GM18951 (cell line): ENCODE data around the gene COLEC11.

Experiments
- POLR2A ChIP-seq: IDR thresholded peaks from 4 replicates; pipeline ENCODE4 v1.6.1; 2011; ENCODE audit warnings: mild to moderate bottlenecking; ENCODE audit not compliant: insufficient read length, insufficient read depth; ENCODE audit errors: extremely low read depth
- in situ Hi-C: fragments of 300-500 bp; cut with MboI; formaldehyde crosslinking; loops from one replicate; pipeline ENCODE4 v1.12.0; 2022; ENCODE audit warnings: low sequenced_read_pairs, mixed read lengths, inconsistent platforms; ENCODE audit not compliant: unreplicated experiment

The COLEC11 gene

GRCh38 chr2:3647831-3648651, 53.1 kb downstream of the COLEC11 start:
- no peak for TF ChIP-seq POLR2A
- in situ Hi-C loops = no loop called here

DNA sequence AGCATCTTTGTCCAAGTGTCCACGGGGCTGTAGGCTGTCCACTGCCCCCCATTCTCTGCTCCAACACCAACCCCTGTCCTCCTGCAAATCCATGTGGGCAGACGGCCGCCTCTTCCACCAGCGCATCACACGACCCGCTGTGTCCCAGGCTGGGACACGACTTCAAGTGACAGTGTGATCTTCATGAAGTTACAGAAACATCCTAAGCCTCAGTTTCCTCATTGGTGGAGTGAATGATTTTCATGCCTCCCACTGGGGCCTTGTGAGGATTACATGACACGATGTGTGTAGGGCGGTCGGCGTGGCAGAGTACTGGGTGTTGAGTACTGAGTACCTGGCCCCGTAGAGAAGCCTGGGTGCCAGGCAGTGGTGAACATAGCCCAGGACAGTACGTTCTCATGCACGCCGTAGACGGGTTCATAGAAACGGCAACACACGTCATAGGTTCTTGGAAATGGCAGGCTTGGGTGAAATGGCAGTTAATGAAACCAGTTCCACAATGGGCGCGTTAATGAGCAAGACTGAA, 53.8 kb downstream of the COLEC11 start:
- TF ChIP-seq POLR2A = no peak
- in situ Hi-C loops = no loop called here

- no peak for TF ChIP-seq POLR2A
- in situ Hi-C loops = no loop called here
Measured at GRCh38 chr2:3649581-3649980, 54.7 kb downstream of the COLEC11 start.

DNA sequence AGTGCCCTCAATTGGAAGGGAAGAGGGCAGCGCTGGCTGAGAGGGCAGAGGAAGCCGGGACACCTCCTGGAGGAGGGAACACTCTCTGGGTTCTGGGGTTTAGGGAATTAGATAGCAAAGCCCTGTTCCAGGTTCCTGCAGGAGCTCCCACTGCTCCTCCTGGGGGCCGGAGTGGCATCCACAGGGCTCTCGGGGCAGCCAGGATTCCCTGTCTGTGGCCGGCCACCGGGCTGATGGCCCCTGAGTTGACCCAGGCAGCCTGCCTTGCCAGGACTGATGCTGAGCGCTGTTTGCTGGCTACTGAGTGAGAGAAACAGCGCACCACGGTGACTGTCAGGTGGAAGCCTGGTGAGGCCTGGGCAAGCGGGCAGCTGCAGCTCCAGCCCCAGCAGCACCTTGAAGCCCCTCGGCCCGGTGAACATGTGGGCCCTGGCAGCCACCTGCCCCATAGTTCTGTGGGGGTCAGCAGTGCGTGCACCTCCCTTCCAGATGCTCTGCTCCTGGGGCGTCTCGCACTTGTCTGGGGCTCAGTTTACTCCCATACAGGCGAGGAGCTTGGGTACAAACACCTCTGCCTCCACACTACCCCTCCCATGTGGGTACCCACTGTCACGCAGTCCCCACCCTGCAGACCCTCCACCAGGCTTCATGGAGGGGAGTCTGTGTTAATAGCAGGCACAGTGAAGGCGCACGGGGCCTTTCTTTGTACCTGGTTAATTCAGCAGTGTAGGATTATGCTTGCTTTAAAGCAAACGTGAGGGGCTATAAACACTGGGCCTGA, 55.4 kb downstream of the COLEC11 start:
- no peak for TF ChIP-seq POLR2A
- in situ Hi-C loops = no loop called here

- peak; percentile 17 for TF ChIP-seq POLR2A
- in situ Hi-C loops = no loop called here
Measured at GRCh38 chr2:3651691-3652648, 57.1 kb downstream of the COLEC11 start.

DNA sequence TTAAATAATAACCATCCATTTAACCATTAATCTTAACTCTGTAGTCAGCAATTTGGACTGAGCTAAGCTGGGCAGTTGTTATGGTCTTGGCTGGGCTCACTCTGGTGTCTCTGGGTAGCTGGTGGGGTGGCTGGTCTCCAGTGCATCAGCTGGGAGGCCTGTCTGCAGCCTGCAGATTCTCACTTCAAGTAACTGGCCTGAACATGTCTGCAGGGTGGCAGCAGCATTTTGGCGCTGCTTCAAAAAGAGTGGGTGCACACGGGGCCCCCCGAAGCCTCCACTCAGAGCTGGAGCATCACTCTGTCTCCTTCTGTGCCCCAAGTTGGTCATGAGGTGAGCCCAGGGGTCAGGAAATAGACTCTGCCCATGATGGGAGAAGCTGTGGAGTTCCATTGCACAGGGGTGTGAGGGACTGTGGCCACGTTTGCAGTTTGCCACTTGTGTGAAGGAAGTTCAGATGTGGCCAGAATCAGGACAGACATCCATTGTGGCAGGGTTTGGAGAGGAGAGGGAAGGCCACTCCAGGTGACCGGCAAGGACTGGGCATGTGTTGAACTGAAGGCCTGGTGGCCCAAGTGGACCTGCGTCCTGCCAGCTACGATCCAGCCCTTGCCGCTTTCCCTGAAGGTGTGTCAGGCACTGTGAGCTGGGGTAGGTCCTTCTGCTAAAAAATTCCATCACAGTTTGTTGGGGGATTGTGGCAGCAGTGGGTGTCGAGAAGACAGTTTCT, 58.1 kb downstream of the COLEC11 start:
- in situ Hi-C loops = no loop called here
- TF ChIP-seq POLR2A = no peak

DNA sequence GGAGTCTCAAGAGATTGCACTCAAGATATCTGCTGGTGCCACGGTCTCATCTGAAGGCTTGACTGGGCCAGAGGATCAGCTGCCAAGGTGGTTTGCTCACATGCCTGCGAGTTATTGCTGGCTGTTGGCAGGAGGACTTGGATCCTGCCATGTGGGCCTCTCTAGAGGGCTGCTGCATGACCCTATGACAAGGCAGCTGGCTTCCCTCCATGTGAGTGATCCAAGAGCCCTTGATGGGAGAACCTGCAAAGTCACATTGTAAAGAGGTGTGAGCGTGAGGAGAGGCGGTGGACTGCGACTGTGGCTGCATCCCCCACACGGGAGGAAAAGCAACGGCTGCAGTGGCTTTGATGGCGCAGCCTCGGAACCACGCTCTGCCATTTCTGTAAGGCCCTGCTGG, 59.1 kb downstream of the COLEC11 start:
- in situ Hi-C loops = no loop called here
- no peak for TF ChIP-seq POLR2A

GRCh38 chr2:3654531-3655225, 59.8 kb downstream of the COLEC11 start:
- no peak for TF ChIP-seq POLR2A
- in situ Hi-C loops = no loop called here

DNA sequence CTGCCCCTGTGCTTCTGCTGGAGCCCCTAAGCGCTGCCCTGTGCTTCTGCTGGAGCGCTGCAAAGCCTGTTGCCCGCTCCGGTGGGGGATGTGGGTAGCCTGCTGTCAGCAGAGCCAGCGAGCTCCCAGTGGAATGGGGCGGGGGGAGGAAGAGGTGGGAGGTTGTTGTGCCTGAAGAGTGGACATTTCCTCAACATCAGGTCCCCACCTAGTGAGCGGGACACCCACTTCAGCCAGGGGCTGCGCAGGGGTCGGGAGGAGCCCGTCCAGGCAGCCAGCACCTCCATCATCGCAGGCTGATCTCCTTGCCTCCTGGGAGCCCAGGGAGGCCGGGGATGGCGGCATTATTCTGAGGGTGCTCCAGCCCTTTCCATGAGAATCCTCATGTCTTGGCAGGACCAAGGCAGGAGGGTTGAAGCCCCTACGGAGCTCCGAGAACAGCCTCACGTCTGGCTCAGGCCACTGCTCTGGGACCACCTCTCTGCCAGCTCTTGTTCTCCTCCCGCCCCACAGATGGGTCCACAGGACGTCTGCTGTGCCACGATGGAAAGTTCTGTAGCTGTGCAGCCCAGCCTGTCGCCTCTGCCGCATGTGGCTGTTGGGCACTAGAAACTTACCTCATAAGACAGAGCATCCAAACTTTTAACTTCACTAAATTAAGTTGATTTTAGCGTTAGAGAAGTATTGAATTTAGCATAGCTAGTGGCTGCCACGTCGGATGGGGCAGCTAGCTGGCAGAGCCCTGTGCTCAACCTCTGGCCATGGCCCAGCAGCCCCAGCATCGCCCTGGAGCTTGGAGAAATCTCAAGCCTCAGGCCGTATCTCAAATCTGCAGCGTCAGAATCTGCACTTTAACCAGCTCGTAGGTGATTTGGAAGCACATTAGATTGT, 61.2 kb downstream of the COLEC11 start:
- no peak for TF ChIP-seq POLR2A
- in situ Hi-C loops = no loop called here

- no peak for TF ChIP-seq POLR2A
- in situ Hi-C loops = no loop called here
Measured at GRCh38 chr2:3656762-3657721, 62.1 kb downstream of the COLEC11 start.
